Globus pallidus (tissue), 1 donor: ENCODE measurements around the gene NOTCH1.
A peak's percentile ranks its signal among the peaks of the same experiment; 100 is the strongest.

ENCODE experiments used
- DNase-seq: peaks from one replicate; pipeline ENCODE4 v3.0.0-alpha.2; 2015; ENCODE audit warnings: low spot score

NOTCH1 gene

DNA sequence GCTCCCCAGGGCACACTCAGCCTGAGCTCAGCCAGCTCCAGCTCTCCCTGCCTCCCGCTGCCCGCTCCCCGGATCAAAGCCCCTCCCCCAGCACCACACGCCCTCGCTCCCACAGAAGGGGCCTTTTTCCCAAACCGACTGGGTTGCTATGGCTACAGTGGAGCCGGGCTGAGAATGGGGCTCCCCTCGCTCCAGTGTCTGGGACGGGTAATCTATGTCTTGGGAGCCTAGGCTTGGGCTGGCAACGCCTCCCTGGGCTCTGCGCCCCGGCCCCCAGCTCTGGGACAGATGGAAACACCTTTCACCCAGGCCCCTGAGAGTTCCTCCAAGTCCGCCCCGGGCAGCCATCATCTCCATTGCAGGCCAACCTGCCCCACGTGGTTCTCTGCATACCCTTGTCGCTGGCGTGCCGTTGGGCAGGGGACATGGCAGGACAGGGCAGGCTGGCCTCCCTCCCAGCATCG lies 29.6 kb downstream of the NOTCH1 start:
- DNase-seq: peak; percentile 88

DNA sequence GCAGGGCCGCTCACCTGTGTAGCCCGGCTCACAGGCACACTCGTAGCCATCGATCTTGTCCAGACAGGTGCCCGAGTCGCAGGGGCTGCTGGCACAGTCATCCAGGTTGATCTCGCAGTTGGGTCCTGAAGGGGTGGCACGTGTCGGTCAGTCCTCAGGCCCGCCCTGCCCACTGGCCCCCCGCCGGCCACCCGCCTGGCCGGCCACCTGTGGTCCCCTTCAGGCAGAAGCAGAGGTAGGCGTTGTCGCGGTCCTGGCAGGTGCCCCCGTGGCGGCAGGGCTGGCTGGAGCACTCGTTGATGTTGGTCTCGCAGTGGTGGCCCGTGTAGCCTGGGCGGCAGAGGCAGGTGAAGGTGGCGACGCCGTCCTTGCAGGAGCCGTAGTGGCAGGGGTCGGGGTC lies 30.6 kb downstream of the NOTCH1 start:
- DNase-seq: no peak

DNA sequence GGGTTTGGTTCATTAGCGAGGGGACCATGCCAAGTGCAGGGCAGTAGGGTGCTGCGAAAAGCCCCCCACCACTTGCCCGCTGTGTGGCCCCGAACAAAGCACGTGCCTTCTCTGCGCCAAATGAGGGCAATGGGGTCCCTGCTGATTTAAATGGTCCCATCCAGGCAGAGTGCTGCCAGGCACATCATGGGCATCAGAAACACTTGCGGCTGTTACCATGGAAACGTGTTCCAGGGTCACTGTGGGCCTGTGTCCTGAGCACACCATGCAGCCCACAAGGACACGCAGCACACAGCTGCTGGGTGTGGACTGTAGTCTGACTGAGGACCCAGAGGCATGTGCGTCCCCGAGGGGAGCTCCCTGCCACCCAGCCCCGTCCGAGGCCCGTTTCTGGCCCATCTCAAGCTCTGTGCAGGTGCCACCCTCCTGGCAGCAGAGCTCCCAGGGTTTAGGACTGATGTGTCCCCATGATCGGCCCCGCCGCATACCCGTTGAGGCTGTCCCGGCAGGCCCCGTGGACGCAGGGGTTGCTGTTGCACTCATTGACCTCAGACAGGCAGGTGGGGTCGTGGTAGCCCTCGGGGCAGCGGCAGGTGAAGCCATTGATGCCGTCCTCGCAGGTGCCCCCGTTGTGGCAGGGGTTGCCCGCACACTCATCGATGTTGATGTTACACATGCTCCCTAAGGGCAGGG lies 31.7 kb downstream of the NOTCH1 start:
- no peak for DNase-seq

DNA sequence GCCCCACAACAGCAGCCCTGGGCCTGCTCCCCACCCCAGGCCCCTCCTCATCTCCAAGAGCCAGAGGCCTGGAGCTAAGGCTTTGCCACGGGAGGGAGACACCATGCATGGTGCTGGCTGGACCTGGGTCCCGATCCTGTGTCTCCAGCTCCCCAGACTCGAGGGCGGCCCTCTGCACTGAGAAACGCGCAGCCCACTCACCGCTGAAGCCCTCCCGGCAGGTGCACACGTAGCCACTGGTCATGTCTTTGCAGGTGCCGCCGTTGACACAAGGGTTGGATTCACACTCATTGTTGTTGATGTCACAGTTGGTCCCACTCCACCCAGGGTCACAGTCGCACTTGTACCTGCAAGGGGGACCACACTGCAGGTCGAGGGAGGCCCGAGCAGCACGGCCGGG lies 32.7 kb downstream of the NOTCH1 start:
- DNase-seq: no peak

DNA sequence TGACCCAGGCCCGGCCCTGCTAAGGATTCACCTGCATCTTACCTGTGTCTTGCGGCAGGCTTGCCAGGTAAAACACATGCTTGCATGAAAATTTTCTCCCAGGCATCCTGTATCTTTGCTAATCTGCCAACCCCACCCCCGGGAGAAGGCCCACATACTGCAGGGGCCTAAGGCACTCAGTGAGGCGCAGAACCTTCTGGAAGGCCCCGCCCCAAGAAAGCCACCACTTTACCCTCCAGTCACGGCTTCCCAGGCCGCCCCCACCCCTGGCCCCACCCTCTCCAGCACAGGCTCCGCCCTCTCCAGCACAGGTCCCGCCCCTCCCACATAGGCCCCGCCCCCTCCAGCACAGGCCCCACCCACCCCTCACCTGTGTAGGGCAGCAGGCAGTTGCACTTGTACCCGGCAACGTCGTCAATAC lies 33.2 kb downstream of the NOTCH1 start:
- DNase-seq: no peak

DNA sequence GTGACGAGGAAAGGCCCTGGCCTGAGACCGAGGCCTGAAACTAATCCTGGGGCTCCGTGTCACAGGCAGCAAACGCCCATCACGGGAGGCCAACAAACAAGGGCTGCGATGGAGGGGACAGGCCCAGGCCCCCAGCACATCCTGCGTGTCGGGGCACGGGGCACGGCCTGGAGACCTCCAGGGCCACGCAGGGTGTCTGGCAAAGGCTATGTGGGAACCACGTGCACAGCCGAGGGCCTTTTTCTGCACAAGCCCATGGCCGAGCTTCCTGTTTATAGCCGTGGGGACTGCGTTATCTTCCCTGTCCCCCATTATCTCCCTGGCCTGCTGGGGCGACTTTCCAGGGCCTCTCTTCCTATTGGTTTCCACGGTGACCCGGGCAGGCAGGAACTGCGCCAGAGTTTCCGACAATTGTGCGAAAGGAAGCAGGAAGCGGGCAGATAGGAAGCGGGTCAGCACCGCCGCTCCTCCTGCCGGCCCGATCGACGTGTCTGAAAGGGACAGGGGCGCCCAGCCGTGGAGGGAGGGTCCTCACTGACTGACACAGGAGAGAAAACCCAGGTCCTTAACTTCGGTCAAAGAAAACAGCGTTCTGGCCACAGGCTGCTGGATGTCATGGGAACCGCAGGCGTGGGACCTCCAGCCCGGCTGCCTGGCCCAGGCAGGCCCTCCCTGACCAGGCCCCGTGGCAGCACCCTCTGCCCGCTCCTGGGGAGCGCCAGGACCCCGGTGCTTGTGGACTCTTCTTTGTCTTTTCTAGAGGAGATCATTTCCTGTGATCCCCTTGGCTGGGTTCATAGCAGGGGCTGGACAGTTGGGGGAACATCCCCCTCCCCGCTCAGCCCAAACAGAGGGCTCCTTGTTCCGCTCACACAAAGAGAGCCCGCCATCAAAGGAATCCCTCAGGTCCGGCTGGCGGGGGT lies 33.9 kb downstream of the NOTCH1 start:
- DNase-seq: peak; percentile 94

DNA sequence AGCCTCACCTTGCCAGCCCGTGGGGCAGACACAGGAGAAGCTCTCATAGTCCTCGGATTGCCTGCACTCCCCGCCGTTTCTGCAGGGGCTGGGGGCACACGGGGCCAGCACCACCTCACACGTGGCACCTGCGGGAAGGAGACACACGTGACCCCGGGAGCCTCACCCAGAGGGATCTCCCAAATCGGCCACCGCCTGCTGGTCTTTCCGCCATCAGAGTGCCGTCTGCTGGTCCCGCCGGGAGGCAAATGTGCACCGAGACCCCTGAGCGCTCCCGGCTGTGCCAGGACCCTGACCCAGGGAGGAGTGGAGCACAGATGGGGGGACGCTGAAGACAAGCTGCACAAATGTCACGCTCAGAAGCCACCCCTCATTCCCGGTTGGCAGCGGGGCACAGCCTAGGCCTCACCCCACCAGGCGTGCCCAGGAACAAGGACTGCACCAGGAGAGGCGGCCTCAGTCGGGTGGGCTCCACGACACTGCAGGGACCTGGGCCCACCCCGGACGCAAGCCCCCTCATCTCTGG lies 34.6 kb downstream of the NOTCH1 start:
- DNase-seq: no peak

DNA sequence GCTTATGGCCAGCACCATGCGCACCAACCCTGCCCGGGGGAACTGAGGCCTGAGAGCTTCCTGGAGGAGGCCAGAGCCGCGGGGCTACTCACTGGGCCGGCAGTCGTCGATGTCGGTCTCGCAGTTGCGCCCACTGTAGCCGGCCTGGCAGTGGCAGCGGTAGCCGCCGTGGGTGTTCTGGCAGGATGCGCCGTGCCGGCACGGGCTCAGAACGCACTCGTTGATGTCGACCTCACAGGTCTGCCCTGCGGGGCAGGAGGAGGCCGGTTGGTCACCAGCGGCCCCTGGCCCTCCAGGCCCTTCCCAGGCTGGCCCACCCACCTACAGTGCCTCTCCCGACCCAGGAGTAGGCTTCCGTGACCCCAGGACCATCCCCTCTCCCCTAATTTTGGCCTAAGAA lies 35.3 kb downstream of the NOTCH1 start:
- DNase-seq: no peak

DNA sequence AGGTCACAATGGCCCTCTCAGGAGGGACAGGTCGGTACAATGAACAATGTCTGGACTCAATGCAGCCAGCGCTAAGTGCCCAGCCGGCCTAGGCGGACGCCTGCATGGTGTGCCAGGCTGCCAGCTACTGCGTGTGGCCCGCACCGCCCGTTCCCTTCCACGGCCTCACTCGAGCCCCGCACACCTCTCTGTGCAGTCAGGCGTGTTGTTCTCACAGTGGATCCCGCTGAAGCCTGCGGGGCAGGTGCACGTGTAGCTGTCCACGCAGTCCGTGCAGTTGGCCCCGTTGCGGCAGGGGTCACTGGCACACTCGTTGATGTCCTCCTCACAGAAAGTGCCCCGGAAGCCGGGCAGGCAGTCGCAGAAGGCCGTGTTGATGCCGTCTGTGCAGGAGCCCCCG lies 36.3 kb downstream of the NOTCH1 start:
- no peak for DNase-seq

DNA sequence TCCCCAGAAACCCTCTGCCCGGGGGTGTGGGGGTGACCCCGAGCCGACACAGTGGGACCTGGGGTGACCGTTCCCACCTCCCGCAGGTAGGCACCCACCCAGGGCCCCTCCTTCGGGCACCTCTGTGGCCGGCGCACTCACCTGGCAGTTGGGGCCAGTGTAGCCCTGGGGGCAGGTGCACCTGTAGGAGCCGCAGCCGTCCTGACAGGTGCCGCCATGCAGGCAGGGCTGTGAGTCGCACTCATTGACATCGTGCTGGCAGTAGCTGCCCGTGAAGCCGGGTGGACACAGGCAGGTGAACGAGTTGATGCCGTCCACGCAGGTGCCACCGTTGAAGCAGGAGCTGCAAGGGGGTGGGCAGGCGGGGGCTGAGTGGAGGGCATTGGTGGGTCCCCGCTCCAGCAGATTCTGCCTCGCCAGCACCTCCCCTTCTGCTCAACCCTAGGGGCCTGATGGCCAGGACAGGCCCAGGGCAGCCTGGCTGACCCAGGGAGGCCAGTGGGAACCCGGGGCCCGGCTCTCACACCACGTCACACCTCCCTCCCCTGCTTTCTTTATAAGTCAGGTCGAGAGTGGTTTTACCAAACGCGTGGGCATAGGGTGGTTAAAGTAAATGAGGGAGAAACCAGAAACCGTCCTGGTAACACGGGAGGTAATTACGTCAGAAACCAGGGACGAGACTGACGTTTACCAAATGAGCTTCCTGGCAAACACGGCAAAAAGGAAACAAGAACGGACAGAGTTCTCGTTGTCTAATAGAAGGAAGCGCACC lies 36.9 kb downstream of the NOTCH1 start:
- no peak for DNase-seq

DNA sequence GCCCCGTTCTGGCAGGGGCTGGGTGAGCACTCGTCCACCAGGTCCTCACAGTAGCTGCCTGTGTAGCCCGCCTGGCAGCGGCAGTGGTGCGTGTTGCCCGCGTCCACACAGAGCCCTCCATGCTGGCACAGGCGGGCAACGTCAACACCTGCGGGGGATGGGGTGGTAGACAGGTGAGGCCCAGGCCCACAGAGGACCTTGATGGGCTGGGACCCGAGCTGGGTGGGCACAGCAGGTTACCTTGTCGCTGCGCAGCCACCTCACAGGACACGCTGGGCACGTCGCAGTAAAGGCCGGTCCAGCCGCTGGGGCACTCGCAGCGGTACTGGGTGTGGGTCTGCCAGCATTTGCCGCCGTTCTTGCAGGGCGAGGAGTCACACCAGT lies 37.9 kb downstream of the NOTCH1 start:
- DNase-seq: no peak

DNA sequence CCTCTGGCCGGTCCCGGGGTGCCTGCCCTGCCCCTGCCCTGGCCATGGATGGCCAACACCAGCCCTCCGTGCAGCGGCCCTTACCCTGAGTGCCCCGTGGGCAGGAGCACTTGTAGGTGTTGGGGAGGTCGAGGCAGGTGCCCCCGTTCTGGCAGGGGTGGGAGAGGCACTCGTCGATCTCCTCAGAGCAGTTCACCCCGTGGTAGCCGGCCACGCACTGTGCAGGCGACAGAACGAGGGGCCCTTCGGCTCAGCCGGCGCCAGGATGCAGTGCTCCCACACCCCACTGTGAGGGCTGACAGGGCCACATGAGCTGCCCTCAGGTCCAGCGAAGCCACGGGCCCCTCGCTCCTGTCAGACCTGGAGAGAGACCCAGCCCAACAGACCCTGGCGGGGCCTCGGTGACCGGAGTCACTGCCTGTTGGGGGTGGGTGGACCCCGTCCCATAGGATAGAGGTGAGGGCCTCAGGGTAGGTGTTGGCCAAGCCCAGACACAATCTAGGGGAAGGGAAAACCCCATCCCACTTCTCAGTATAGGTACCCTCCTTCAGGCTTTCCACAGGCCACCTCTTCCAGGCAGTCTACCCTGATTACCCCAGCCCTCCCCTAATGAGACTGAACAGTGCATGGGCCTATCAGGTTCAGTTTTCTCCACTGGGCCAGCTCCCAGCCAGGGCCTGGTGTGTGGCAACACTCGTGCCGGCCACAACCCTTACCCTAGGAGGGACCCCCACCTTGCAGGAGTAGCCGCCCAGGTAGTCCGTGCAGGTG lies 38.4 kb downstream of the NOTCH1 start:
- DNase-seq: no peak

DNA sequence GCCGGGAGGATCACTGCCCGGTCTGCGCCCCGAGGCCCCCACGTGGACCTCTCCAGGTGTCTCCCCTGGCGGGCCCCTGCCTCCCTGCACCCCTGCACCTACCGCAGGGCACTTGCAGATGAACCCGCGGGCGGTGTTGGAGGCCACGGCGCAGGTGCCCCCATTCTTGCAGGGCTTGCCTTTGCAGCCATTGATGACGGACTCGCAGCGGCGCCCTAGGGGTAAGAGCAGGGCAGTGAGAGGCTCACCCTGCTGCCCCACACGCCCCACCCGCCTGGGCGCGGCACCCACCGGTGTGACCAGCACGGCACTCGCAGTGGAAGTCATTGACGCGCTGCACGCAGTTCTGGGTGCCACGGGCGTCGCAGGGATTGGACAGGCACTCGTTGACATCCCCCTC lies 39.4 kb downstream of the NOTCH1 start:
- no peak for DNase-seq

DNA sequence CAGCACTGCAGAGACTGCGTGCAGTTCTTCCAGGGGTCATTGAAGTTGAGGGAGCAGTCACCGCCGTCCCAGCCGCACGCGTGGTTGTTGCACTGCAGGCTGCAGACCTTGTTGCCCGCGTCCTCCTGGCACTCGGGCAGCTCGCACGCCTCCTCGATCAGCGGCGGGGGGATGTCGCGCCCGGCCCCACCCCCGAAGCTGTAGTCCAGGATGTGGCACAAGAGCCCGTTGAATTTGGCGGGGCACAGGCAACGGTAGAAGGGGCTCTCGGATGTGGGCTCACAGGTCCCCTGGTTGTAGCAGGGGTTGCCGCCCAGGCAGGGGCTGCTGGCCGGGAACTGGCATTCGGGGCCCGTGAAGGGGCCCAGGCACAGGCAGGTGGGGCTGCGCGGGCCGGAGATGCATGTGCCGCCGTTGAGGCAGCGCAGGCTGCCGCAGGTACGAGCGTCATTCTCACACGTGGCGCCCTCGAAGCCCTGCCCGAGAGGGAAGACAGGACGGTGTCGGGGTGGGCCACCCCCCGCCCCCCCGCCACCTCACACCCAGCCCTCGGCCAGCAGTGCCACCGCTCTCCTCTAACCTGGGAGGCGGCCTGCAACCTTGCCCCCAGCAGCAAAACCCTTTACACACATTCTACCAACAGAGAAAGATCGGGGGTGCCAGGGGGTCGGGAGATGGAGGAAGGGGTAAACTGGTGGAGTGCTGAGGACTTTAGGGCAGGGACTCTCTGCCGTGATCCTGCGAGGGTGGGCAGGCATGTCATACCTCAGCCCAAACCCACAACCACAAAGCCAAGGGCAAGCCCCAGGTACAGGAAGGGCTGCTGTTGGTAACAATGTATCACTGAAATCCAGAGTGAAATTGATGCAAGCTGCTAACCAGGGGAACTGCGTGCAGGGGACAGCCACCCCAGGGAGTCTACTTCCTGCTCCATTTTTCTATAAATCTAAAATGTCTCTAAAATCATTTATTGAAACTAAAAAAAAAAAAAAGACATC lies 40.1 kb downstream of the NOTCH1 start:
- DNase-seq: no peak

DNA sequence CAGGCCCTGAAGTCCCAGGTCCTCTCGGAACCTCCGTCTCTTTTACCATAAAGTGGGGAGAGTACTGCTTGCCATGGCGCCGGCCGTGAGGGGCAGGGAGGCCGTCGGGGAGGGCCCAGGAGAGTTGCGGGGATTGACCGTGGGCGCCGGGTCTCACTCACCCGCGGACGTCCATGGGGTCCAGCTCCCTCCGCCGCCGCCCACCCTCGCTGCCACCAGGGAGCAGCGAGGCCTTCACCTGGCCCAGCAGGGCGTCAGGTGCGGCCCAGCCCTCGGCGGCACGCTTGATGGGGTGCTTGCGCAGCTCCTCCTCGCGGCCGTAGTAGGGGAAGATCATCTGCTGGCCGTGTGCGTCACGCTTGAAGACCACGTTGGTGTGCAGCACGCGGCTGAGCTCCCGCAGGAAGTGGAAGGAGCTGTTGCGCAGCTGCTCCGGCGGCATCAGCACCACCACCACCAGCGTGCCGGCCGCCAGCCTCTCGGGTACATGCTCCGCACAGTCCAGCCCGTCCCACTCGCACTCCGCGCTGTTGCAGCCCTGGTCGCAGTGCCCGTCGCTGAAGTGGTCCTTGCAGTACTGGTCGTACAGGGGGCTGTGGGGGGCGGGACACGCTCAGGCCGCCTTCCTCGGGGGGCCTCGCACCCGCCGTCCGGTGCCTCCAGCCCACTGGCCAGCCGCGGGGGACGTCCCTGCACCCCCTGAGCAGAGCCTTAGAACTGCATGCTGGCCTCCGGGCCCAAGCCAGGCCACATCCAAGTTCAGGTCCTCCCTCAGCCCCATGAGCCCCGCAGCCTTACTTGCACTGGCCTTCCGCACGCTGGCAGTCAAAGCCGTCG lies 41.1 kb downstream of the NOTCH1 start:
- DNase-seq: no peak

DNA sequence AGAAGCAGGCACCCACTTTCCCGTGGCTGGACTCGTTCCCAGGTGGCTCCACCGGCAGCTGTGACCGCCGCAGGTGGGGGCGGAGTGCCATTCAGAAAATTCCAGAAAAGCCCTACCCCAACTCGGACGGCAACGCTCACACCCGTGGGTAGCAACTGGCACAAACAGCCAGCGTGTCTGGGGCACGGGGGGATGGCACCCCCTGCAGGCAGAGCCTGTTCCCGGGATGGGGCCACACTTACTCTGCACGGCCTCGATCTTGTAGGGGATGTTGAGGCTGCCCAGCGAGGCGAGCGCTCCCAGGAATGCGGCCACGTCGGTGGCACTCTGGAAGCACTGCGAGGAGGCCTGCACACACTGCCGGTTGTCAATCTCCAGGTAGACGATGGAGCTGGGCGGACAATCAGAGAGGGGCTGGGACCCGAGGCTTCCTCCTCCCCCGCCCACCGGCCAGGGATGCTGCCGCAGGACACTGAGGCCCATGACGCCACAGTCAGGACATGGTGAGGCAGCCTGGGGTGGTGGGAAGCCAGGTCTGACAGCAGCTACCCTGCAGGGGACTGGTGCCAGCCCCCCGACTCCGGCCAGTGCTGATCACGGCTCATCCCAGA lies 42.8 kb downstream of the NOTCH1 start:
- DNase-seq: no peak

DNA sequence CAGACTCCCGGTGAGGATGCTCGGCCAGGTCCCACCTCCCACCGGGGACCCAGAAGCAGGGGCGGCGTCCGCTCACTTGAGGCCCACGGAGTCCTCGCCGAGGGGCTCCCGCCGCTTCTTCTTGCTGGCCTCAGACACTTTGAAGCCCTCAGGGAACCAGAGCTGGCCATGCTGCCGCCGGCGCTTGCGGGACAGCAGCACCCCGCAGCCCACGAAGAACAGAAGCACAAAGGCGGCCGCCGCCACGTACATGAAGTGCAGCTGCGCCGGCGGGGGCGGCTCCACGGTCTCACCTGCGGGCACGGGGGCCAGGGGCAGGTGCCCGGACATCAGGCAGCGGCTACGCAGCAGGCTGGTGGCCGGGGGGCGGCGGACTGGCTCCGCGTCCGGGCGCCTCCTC lies 43.7 kb downstream of the NOTCH1 start:
- no peak for DNase-seq

DNA sequence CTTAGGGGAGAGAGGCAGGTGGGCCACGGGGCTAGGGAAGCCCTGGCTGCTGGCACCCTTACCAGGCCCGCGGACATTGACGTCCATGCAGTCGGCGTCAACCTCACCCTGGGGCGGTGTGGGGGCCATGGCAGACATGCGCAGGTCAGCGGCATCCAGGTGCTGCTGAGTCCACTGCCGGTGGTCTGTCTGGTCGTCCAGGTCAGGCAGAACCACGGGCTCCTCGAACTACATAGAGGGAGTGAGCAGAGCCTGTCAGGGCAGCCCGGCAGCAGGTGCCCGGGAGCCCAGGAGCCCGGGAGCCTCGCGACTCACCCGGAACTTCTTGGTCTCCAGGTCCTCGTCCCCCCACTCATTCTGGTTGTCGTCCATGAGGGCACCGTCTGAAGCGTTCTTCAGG lies 44.2 kb downstream of the NOTCH1 start:
- no peak for DNase-seq
